GM13977 (cell line): ENCODE data around the gene ATXN1.

Experiments used
- DNase-seq: peaks from one replicate; pipeline ENCODE4 v3.0.0; 2012; ENCODE audit warnings: low spot score
- CTCF ChIP-seq: IDR thresholded peaks from 2 replicates; pipeline ENCODE4 v1.5.1; 2012; ENCODE audit warnings: mild to moderate bottlenecking, control low read depth; ENCODE audit not compliant: insufficient read depth; ENCODE audit errors: extremely low read depth, missing control alignments
- in situ Hi-C: fragments of 300-500 bp; cut with MboI; formaldehyde crosslinking; loops from one replicate; pipeline ENCODE4 v1.12.0; 2022; ENCODE audit warnings: low sequenced_read_pairs, low pct_unique_long_range_greater_than_20kb, mixed read lengths, inconsistent platforms; ENCODE audit not compliant: unreplicated experiment

The ATXN1 gene

GRCh38 chr6:16524380-16524707 lies 236.9 kb downstream of the ATXN1 start:
- in situ Hi-C loops = no loop called here

GRCh38 chr6:16523606-16524379 lies 237.5 kb downstream of the ATXN1 start:
- in situ Hi-C loops = no loop called here
- TF ChIP-seq CTCF = no peak
- no peak for DNase-seq

More at GRCh38 chr6:16524380-16524707, 236.9 kb downstream of the ATXN1 start:
- no peak for DNase-seq
- no peak for TF ChIP-seq CTCF

GRCh38 chr6:16522937-16523336 lies 238.3 kb downstream of the ATXN1 start:
- in situ Hi-C loops = no loop called here
- no peak for TF ChIP-seq CTCF
- DNase-seq = no peak

GRCh38 chr6:16521528-16521927 lies 239.7 kb downstream of the ATXN1 start:
- no peak for DNase-seq
- no peak for TF ChIP-seq CTCF
- in situ Hi-C loops = no loop called here

- no peak for TF ChIP-seq CTCF
- in situ Hi-C loops = loop anchor here (10.0 kb wide), 2 partner anchors 185 to 245 kb away; partner anchors contain the start of gene ATXN1
- DNase-seq = no peak
Measured at GRCh38 chr6:16519265-16520242, 241.7 kb downstream of the ATXN1 start.

GRCh38 chr6:16518265-16518664 lies 243.0 kb downstream of the ATXN1 start:
- in situ Hi-C loops = loop anchor here (10.0 kb wide), 2 partner anchors 183 to 247 kb away; partner anchors contain the start of gene ATXN1
- TF ChIP-seq CTCF = no peak

More at GRCh38 chr6:16518265-16518664, 243.0 kb downstream of the ATXN1 start:
- no peak for DNase-seq
